HEK293 (cell line): ENCODE data around the gene MPP7.

Experiments
- CTCF ChIA-PET: fragments of 350-600 bp; formaldehyde crosslinking; extraction: SDS; loops from one replicate; lab custom pipeline; 2021; ENCODE audit warnings: antibody characterized with exemption; lab: Yijun Ruan, JAX
- POLR2A ChIA-PET: fragments of 300-600 bp; formaldehyde crosslinking; extraction: SDS; loops from one replicate; lab custom pipeline; 2020; ENCODE audit warnings: antibody characterized with exemption, inconsistent platforms; lab: Yijun Ruan, JAX
- H3K27ac ChIP-seq: fragments of 200-500 bp; sonication (Bioruptor generic); 2 replicates; pipeline ENCODE4 v1.5.1; 2014; ENCODE audit warnings: low read depth, low read length, control low read depth, inconsistent platforms; ENCODE audit errors: extremely low read depth
- H3K36me3 ChIP-seq, 2 experiments: fragments of 200-500 bp in 1 of 2; sonication (Bioruptor generic) in 1 of 2; 1 replicate in 1 of 2; 2 replicates in 1 of 2; pipeline ENCODE4 v1.5.1; 2014 to 2017; ENCODE audit warnings: inconsistent platforms in 2 of 2, low read length in 2 of 2; ENCODE audit not compliant: control insufficient read depth in 2 of 2, insufficient read depth in 1 of 2
- H3K4me1 ChIP-seq: fragments of 200-500 bp; sonication (Bioruptor generic); 2 replicates; pipeline ENCODE4 v1.5.1; 2014; ENCODE audit warnings: mild to moderate bottlenecking, low read length, inconsistent platforms; ENCODE audit not compliant: control insufficient read depth, insufficient read depth
- H3K4me3 ChIP-seq: 2 replicates; pipeline ENCODE4 v1.5.1; 2011; ENCODE audit warnings: low read depth, mild to moderate bottlenecking, control low read depth, low read length, moderate library complexity
- H3K9me3 ChIP-seq: fragments of 200-500 bp; sonication (Bioruptor generic); 2 replicates; pipeline ENCODE4 v1.5.1; 2014; ENCODE audit warnings: low read depth, low read length, inconsistent platforms; ENCODE audit not compliant: control insufficient read depth, insufficient read depth
- FEZF1 ChIP-seq: fragments of 450-650 bp; formaldehyde crosslinking; IDR thresholded peaks from 2 replicates; pipeline ENCODE4 v1.5.1; 2016; ENCODE audit warnings: missing biosample characterization, missing genetic modification characterization
- SP2 ChIP-seq: fragments of 450-650 bp; formaldehyde crosslinking; IDR thresholded peaks from 2 replicates; pipeline ENCODE4 v1.5.1; 2016; ENCODE audit warnings: missing biosample characterization, missing genetic modification characterization
- TRIM28 ChIP-seq: IDR thresholded peaks from 2 replicates; pipeline ENCODE4 v1.6.1; 2011; ENCODE audit warnings: low read length, control low read depth, borderline replicate concordance
- ZNF211 ChIP-seq: fragments of 450-650 bp; formaldehyde crosslinking; IDR thresholded peaks from 2 replicates; pipeline ENCODE4 v1.5.1; 2016; ENCODE audit warnings: low read depth, missing biosample characterization, missing genetic modification characterization
- ZNF335 ChIP-seq: fragments of 450-650 bp; formaldehyde crosslinking; conservative IDR thresholded peaks from 2 replicates; pipeline ENCODE4 v1.5.1; 2016; ENCODE audit warnings: missing biosample characterization, missing genetic modification characterization
- ZNF423 ChIP-seq: fragments of 450-650 bp; formaldehyde crosslinking; IDR thresholded peaks from 2 replicates; pipeline ENCODE4 v1.5.1; 2016; ENCODE audit warnings: missing biosample characterization, missing genetic modification characterization
- ZNF785 ChIP-seq: fragments of 450-650 bp; formaldehyde crosslinking; IDR thresholded peaks from 2 replicates; pipeline ENCODE4 v1.5.1; 2016; ENCODE audit warnings: missing biosample characterization, missing genetic modification characterization
- TF ChIP-seq, protein P1 (sequence below): fragments of 450-650 bp; formaldehyde crosslinking; IDR thresholded peaks from 2 replicates; pipeline ENCODE4 v1.5.1; 2017; ENCODE audit warnings: missing biosample characterization, missing genetic modification characterization
- TF ChIP-seq, protein P2 (sequence below): fragments of 450-650 bp; formaldehyde crosslinking; IDR thresholded peaks from 2 replicates; pipeline ENCODE4 v1.5.1; 2016; ENCODE audit warnings: missing biosample characterization, missing genetic modification characterization
- TF ChIP-seq, protein P3 (sequence below): fragments of 450-650 bp; formaldehyde crosslinking; IDR thresholded peaks from 2 replicates; pipeline ENCODE4 v1.5.1; 2016; ENCODE audit warnings: missing biosample characterization, missing genetic modification characterization
- TF ChIP-seq, protein P4 (sequence below): fragments of 450-650 bp; formaldehyde crosslinking; IDR thresholded peaks from 2 replicates; pipeline ENCODE4 v1.5.1; 2017; ENCODE audit warnings: missing biosample characterization, missing genetic modification characterization
- TF ChIP-seq, protein P5 (sequence below): fragments of 450-650 bp; formaldehyde crosslinking; IDR thresholded peaks from 2 replicates; pipeline ENCODE4; 2016; ENCODE audit warnings: missing biosample characterization, missing genetic modification characterization

The MPP7 gene

DNA sequence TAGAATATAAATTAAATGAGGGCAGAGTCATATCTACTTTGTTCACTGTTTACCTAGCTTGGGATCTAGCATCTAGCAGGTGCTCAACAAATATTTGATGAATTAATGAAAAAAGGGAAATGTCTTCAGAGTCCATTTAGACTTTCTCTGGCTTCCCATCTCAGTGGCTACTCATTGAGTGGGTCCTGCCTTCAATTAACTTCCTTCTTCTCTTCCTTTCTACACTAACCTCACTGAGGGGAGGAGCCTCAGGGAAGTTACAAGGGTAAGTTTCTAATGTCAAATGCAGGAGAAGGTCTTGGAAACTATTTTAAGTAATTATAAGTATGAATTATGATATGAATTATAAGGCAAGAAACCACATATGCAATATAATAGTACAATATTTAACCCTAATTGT lies 28.2 kb upstream of the MPP7 start:
- peaks cover 17% of the 10 kb centered on the region for H3K4me1 ChIP-seq
- CTCF ChIA-PET: interaction anchor here (1.4 to 4.3 kb wide), 2 partner anchors 50 kb away, joined by 4 to 29 read pairs; no protein-coding TSS in a partner anchor

DNA sequence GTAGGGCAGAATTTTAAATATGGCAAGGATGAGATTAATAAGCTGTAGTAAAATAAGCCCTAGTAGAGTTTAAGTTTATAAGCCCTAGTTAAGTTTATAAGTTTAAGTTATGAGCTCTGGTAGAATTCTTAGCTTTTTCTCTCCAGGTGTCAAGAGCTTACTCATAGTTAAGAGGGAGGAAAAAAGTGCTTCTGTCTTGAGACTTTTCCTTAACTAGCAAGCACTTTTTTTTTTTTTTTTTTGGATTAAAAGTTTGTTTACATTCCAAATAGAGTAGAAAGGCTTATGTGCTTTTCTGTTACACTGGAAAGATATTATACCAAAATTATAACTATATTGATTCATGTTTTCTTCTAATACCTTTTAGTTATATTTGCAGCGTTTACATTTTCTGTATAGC lies 25.5 kb upstream of the MPP7 start:
- CTCF ChIA-PET: interaction anchor here (0.5 to 4.3 kb wide), 5 partner anchors 12 to 1049 kb away, joined by 3 to 29 read pairs (median 3); no protein-coding TSS in a partner anchor
- TF ChIP-seq, protein P1, sequence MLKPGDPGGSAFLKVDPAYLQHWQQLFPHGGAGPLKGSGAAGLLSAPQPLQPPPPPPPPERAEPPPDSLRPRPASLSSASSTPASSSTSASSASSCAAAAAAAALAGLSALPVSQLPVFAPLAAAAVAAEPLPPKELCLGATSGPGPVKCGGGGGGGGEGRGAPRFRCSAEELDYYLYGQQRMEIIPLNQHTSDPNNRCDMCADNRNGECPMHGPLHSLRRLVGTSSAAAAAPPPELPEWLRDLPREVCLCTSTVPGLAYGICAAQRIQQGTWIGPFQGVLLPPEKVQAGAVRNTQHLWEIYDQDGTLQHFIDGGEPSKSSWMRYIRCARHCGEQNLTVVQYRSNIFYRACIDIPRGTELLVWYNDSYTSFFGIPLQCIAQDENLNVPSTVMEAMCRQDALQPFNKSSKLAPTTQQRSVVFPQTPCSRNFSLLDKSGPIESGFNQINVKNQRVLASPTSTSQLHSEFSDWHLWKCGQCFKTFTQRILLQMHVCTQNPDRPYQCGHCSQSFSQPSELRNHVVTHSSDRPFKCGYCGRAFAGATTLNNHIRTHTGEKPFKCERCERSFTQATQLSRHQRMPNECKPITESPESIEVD (tag by site-specific recombination): peak; percentile 37; the same call in 1 of the 2 replicates
- TF ChIP-seq FEZF1: no peak
- TF ChIP-seq, all 188 proteins: peak for 1
- Histone ChIP-seq H3K36me3 (no peaks in the 10 kb centered on the region), H3K4me3 (no peak overlapping the region), H3K9me3 (no peaks in the 10 kb centered on the region), H3K4me1 (peaks cover 14% of the 10 kb centered on the region), H3K27ac (no peak overlapping the region)
- POLR2A ChIA-PET: interaction anchor here (1.7 kb wide), 1 partner anchor 25 kb away, joined by 8 read pairs; the partner anchor contains the start of gene MPP7

More for the DNA sequence above, 28.2 kb upstream of the MPP7 start:
- POLR2A ChIA-PET: no interaction called here
- no peaks in the 10 kb centered on the region for H3K36me3 ChIP-seq
- no peak overlapping the region for H3K4me3 ChIP-seq
- TF ChIP-seq, protein P2, sequence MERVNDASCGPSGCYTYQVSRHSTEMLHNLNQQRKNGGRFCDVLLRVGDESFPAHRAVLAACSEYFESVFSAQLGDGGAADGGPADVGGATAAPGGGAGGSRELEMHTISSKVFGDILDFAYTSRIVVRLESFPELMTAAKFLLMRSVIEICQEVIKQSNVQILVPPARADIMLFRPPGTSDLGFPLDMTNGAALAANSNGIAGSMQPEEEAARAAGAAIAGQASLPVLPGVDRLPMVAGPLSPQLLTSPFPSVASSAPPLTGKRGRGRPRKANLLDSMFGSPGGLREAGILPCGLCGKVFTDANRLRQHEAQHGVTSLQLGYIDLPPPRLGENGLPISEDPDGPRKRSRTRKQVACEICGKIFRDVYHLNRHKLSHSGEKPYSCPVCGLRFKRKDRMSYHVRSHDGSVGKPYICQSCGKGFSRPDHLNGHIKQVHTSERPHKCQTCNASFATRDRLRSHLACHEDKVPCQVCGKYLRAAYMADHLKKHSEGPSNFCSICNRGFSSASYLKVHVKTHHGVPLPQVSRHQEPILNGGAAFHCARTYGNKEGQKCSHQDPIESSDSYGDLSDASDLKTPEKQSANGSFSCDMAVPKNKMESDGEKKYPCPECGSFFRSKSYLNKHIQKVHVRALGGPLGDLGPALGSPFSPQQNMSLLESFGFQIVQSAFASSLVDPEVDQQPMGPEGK (tag by site-specific recombination): no peak
- TF ChIP-seq ZNF785 (tag by site-specific recombination) (no peak), SP2 (tag by site-specific recombination) (no peak)
- TF ChIP-seq, protein P3, sequence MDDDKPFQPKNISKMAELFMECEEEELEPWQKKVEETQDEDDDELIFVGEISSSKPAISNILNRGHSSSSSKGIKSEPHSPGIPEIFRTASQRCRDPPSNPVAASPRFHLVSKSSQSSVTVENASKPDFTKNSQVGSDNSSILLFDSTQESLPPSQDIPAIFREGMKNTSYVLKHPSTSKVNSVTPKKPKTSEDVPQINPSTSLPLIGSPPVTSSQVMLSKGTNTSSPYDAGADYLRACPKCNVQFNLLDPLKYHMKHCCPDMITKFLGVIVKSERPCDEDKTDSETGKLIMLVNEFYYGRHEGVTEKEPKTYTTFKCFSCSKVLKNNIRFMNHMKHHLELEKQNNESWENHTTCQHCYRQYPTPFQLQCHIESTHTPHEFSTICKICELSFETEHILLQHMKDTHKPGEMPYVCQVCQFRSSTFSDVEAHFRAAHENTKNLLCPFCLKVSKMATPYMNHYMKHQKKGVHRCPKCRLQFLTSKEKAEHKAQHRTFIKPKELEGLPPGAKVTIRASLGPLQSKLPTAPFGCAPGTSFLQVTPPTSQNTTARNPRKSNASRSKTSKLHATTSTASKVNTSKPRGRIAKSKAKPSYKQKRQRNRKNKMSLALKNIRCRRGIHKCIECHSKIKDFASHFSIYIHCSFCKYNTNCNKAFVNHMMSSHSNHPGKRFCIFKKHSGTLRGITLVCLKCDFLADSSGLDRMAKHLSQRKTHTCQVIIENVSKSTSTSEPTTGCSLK (tag by site-specific recombination): no peak
- no peaks in the 10 kb centered on the region for H3K9me3 ChIP-seq
- H3K27ac ChIP-seq: no peak overlapping the region

DNA sequence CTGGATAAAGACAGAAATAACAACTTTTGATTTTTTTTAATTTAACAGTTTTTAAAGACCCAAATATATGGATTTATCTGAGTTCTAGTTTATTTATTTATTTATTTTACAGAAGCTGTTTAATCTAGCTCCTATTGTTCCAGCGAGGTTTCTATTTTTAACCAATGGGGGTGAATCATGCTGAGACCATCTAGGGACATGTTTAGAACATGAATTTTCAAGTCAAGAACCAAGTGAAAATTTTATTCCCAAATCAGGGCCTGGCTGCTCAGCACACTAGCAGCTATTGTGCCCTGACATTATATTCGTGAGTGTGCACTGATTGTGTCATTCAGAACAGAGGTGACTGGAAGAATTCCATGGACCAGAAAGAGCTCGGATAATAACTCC lies 24.6 kb upstream of the MPP7 start:
- no peak for TF ChIP-seq ZNF211 (tag by site-specific recombination)
- TF ChIP-seq ZNF785 (tag by site-specific recombination): no peak
- TF ChIP-seq, protein P4, sequence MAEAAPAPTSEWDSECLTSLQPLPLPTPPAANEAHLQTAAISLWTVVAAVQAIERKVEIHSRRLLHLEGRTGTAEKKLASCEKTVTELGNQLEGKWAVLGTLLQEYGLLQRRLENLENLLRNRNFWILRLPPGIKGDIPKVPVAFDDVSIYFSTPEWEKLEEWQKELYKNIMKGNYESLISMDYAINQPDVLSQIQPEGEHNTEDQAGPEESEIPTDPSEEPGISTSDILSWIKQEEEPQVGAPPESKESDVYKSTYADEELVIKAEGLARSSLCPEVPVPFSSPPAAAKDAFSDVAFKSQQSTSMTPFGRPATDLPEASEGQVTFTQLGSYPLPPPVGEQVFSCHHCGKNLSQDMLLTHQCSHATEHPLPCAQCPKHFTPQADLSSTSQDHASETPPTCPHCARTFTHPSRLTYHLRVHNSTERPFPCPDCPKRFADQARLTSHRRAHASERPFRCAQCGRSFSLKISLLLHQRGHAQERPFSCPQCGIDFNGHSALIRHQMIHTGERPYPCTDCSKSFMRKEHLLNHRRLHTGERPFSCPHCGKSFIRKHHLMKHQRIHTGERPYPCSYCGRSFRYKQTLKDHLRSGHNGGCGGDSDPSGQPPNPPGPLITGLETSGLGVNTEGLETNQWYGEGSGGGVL (tag by site-specific recombination): no peak
- no peak for TF ChIP-seq ZNF423 (tag by site-specific recombination)
- TF ChIP-seq TRIM28: no peak
- TF ChIP-seq, protein P5, sequence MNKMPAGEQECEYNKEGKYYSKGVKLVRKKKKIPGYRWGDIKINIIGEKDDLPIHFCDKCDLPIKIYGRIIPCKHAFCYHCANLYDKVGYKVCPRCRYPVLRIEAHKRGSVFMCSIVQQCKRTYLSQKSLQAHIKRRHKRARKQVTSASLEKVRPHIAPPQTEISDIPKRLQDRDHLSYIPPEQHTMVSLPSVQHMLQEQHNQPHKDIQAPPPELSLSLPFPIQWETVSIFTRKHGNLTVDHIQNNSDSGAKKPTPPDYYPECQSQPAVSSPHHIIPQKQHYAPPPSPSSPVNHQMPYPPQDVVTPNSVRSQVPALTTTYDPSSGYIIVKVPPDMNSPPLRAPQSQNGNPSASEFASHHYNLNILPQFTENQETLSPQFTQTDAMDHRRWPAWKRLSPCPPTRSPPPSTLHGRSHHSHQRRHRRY: no peak
- 0 out of 2 replicates have a peak, but pooled peaks have one; percentile 13 for TF ChIP-seq ZNF335 (tag by site-specific recombination)
- no peaks in the 10 kb centered on the region for H3K9me3 ChIP-seq
- H3K36me3 ChIP-seq: no peaks in the 10 kb centered on the region
- no peak overlapping the region for H3K27ac ChIP-seq
- CTCF ChIA-PET: interaction anchor here (0.6 to 4.3 kb wide), 4 partner anchors 54 to 448 kb away, joined by 3 to 29 read pairs (median 4); no protein-coding TSS in a partner anchor
- H3K4me3 ChIP-seq: no peak overlapping the region
- POLR2A ChIA-PET: interaction anchor here (0.6 to 1.7 kb wide), 2 partner anchors 22 to 24 kb away, joined by 5 to 6 read pairs; partner anchors contain the start of gene MPP7
- peaks cover 14% of the 10 kb centered on the region for H3K4me1 ChIP-seq
